H1 (cell line): Measurements from ENCODE around the gene ADNP2. TPM values are rescaled to one million over a fixed set of nuclear protein-coding genes. Genes with fewer than 3 reads are reported as not detected.

Source experiments
- CTCF ChIA-PET: fragments of 300-600 bp; sonication (Branson Sonifier 250); formaldehyde crosslinking; loops from one replicate; lab custom pipeline; 2021; ENCODE audit not compliant: partially characterized antibody; lab: Charles Lee
- POLR2A ChIA-PET: fragments of 300-600 bp; sonication (Branson Sonifier 250); formaldehyde crosslinking; loops from one replicate; lab custom pipeline; 2021; ENCODE audit warnings: inconsistent platforms; ENCODE audit not compliant: partially characterized antibody; lab: Charles Lee
- DNase-seq, 2 experiments: peaks; one replicate each; pipeline versions ENCODE4 v3.0.0 to v3.0.0-alpha.2; 2010 to 2022; ENCODE audit warnings: low spot score in 2 of 2, low read depth in 1 of 2, mixed read lengths in 1 of 2
- FAIRE-seq: peaks from 2 replicates; lab custom pipeline; 2011; peaks lifted over from hg19 to GRCh38; lab: Jason Lieb, UNC
- H2AFZ ChIP-seq: 2 replicates; pipeline ENCODE4 v1.8.1; 2012; ENCODE audit warnings: low read length, inconsistent platforms
- H2AK5ac ChIP-seq: 2 replicates; pipeline ENCODE4 v1.6.1; 2013; ENCODE audit warnings: low read depth, low read length
- H2BK120ac ChIP-seq: replicated peaks from 2 replicates; pipeline ENCODE3; 2013; ENCODE audit warnings: low read depth, low read length, inconsistent platforms
- H2BK12ac ChIP-seq: 2 replicates; pipeline ENCODE4 v1.6.1; 2013; ENCODE audit warnings: low read depth, low read length
- H2BK15ac ChIP-seq: 2 replicates; pipeline ENCODE4 v1.6.1; 2013; ENCODE audit warnings: low read length
- H2BK20ac ChIP-seq: 2 replicates; pipeline ENCODE4 v1.6.1; 2013; ENCODE audit warnings: low read length
- H2BK5ac ChIP-seq: 2 replicates; pipeline ENCODE4 v1.6.1; 2013; ENCODE audit warnings: low read depth, low read length
- H3K14ac ChIP-seq: 2 replicates; pipeline ENCODE4 v1.6.1; 2013; ENCODE audit warnings: inconsistent platforms; ENCODE audit not compliant: insufficient read length
- H3K18ac ChIP-seq: 2 replicates; pipeline ENCODE4 v1.6.1; 2013; ENCODE audit warnings: low read length; ENCODE audit errors: extremely low read depth
- H3K23ac ChIP-seq: 2 replicates; pipeline ENCODE4 v1.6.1; 2013; ENCODE audit warnings: inconsistent platforms; ENCODE audit not compliant: insufficient read length
- H3K23me2 ChIP-seq: 2 replicates; pipeline ENCODE4 v1.6.1; 2013; ENCODE audit warnings: low read depth, low read length
- H3K27ac ChIP-seq: 2 replicates; pipeline ENCODE4 v1.6.1; 2011; ENCODE audit warnings: low read depth, low read length, inconsistent platforms
- H3K27me3 ChIP-seq, 4 experiments: replicated peaks in 1 of 4; 1 replicate in 1 of 4; 2 replicates in 3 of 4; pipeline versions ENCODE4 v1.6.1 to v1.8.1; 2011 to 2013; ENCODE audit warnings: low read length in 3 of 4, mild to moderate bottlenecking in 3 of 4, inconsistent platforms in 2 of 4, mixed read lengths in 2 of 4, moderate library complexity in 1 of 4; ENCODE audit not compliant: control insufficient read depth in 3 of 4, insufficient read depth in 3 of 4; ENCODE audit errors: extremely low read depth in 1 of 4
- H3K36me3 ChIP-seq, 4 experiments: 2 replicates each; pipeline versions ENCODE4 v1.6.1 to v1.8.1; 2011 to 2013; ENCODE audit warnings: mild to moderate bottlenecking in 4 of 4, low read length in 3 of 4, moderate library complexity in 2 of 4, control low read depth in 1 of 4, inconsistent platforms in 1 of 4; ENCODE audit not compliant: insufficient read depth in 4 of 4, control insufficient read depth in 2 of 4
- H3K4ac ChIP-seq: replicated peaks from 2 replicates; pipeline ENCODE3; 2013; ENCODE audit warnings: low read length, low read depth, mixed read lengths, inconsistent platforms; ENCODE audit not compliant: insufficient read length
- H3K4me1 ChIP-seq, 4 experiments: replicated peaks in 1 of 4; 1 replicate in 1 of 4; 2 replicates in 3 of 4; pipeline versions ENCODE4 v1.6.1 to v1.8.1; 2011 to 2013; ENCODE audit warnings: low read length in 3 of 4, inconsistent platforms in 2 of 4, mixed read lengths in 1 of 4; ENCODE audit not compliant: insufficient read depth in 4 of 4, control insufficient read depth in 3 of 4
- H3K4me2 ChIP-seq, 2 experiments: 2 replicates each; pipeline versions ENCODE4 v1.6.1 to v1.8.1; 2011 to 2013; ENCODE audit warnings: low read depth in 2 of 2, low read length in 2 of 2, control low read depth in 1 of 2, inconsistent platforms in 1 of 2, mild to moderate bottlenecking in 1 of 2; ENCODE audit not compliant: insufficient read depth in 1 of 2
- H3K4me3 ChIP-seq, 4 experiments: fragments of 200-600, 300-600 bp in 1 of 4; sonication (generic), shearing (Covaris generic), sonication (Bioruptor Twin) in 1 of 4; 2 replicates each; pipeline versions ENCODE4 v1.5.1 to v1.8.1; 2011 to 2016; ENCODE audit warnings: low read length in 4 of 4, low read depth in 3 of 4, control low read depth in 2 of 4, inconsistent platforms in 2 of 4, mild to moderate bottlenecking in 2 of 4, mixed read lengths in 1 of 4, moderate library complexity in 1 of 4; ENCODE audit not compliant: insufficient read depth in 2 of 4; ENCODE audit errors: extremely low read depth in 1 of 4
- H3K56ac ChIP-seq: replicated peaks from 2 replicates; pipeline ENCODE3; 2013; ENCODE audit warnings: low read depth, mild to moderate bottlenecking, mixed read lengths, low read length, inconsistent platforms; ENCODE audit not compliant: insufficient read length
- H3K79me1 ChIP-seq: 2 replicates; pipeline ENCODE4 v1.6.1; 2013; ENCODE audit warnings: low read depth, low read length, control low read depth
- H3K79me2 ChIP-seq, 2 experiments: 2 replicates each; pipeline versions ENCODE4 v1.6.1 to v1.8.1; 2012 to 2013; ENCODE audit warnings: low read length in 2 of 2, mild to moderate bottlenecking in 2 of 2, inconsistent platforms in 1 of 2; ENCODE audit not compliant: insufficient read depth in 2 of 2, control insufficient read depth in 1 of 2
- H3K9ac ChIP-seq, 4 experiments: replicated peaks in 1 of 4; 1 replicate in 1 of 4; 2 replicates in 3 of 4; pipeline versions ENCODE4 v1.6.1 to v1.8.1; 2011 to 2013; ENCODE audit warnings: low read depth in 3 of 4, low read length in 3 of 4, control low read depth in 2 of 4, mild to moderate bottlenecking in 2 of 4, moderate library complexity in 2 of 4, inconsistent platforms in 1 of 4; ENCODE audit errors: extremely low read depth in 1 of 4
- H3K9me3 ChIP-seq, 2 experiments: 2 replicates each; pipeline versions ENCODE4 v1.6.1 to v1.8.1; 2012 to 2013; ENCODE audit warnings: mild to moderate bottlenecking in 2 of 2, moderate library complexity in 2 of 2, control low read depth in 1 of 2, inconsistent platforms in 1 of 2, low read depth in 1 of 2, low read length in 1 of 2, mixed read lengths in 1 of 2; ENCODE audit not compliant: insufficient read depth in 2 of 2
- H4K20me1 ChIP-seq, 2 experiments: replicated peaks in 1 of 2; 2 replicates each; pipeline versions ENCODE3 to v1.8.1; 2011 to 2013; ENCODE audit warnings: inconsistent platforms in 2 of 2, low read length in 2 of 2, mild to moderate bottlenecking in 1 of 2; ENCODE audit not compliant: insufficient read depth in 2 of 2, control insufficient read depth in 1 of 2
- H4K5ac ChIP-seq: 2 replicates; pipeline ENCODE4 v1.6.1; 2013; ENCODE audit warnings: low read length, low read depth, mixed read lengths, inconsistent platforms; ENCODE audit not compliant: insufficient read length
- H4K8ac ChIP-seq: 2 replicates; pipeline ENCODE4 v1.8.0; 2013; ENCODE audit warnings: mild to moderate bottlenecking, moderate library complexity, low read length, inconsistent platforms; ENCODE audit not compliant: insufficient read depth; ENCODE audit errors: extremely low read depth
- H4K91ac ChIP-seq: replicated peaks from 2 replicates; pipeline ENCODE3; 2013; ENCODE audit warnings: low read length, mixed read lengths, inconsistent platforms; ENCODE audit not compliant: insufficient read length
- ASH2L ChIP-seq: fragments of 200-600, 300-600 bp; sonication (generic); IDR thresholded peaks from one replicate; pipeline ENCODE4 v1.7.1; 2017; ENCODE audit warnings: low read length
- BRCA1 ChIP-seq: IDR thresholded peaks from 2 replicates; pipeline ENCODE4 v1.6.1; 2012; ENCODE audit warnings: low read depth, low read length, improper control_type of control experiment
- CBX5 ChIP-seq: fragments of 300-800, 300-1000 bp; sonication (generic); IDR thresholded peaks from 2 replicates; pipeline ENCODE4 v1.7.1; 2016; ENCODE audit warnings: antibody characterized with exemption, low read length, low read depth
- CEBPB ChIP-seq: IDR thresholded peaks from 2 replicates; pipeline ENCODE4 v1.6.1; 2012; ENCODE audit warnings: low read depth, low read length
- JUN ChIP-seq: IDR thresholded peaks from 2 replicates; pipeline ENCODE4 v1.6.1; 2011; ENCODE audit warnings: low read depth, mild to moderate bottlenecking, improper control_type of control experiment, low read length
- KDM4A ChIP-seq: IDR thresholded peaks from one replicate; pipeline ENCODE4 v1.7.1; 2012; ENCODE audit warnings: low read depth, mild to moderate bottlenecking, moderate library complexity, low read length, inconsistent platforms; ENCODE audit not compliant: severe bottlenecking
- KDM5A ChIP-seq: fragments of 200-600 bp; IDR thresholded peaks from 2 replicates; pipeline ENCODE4 v1.7.1; 2012; ENCODE audit warnings: mild to moderate bottlenecking, low read length, inconsistent platforms, mixed read lengths
- SP4 ChIP-seq: IDR thresholded peaks from 2 replicates; pipeline ENCODE4 v1.6.1; 2012; ENCODE audit warnings: low read length, inconsistent platforms
- SUZ12 ChIP-seq: fragments of 200-600 bp; sonication (generic); IDR thresholded peaks from 2 replicates; pipeline ENCODE4 v1.6.1; 2012; ENCODE audit warnings: mild to moderate bottlenecking, inconsistent platforms, low read length, moderate library complexity, mixed read lengths
- TAF1 ChIP-seq: IDR thresholded peaks from 2 replicates; pipeline ENCODE4 v1.6.1; 2011; ENCODE audit warnings: mild to moderate bottlenecking, low read depth, low read length
- TAF7 ChIP-seq: optimal IDR thresholded peaks from 2 replicates; pipeline ENCODE3; 2011; ENCODE audit warnings: low read depth, mild to moderate bottlenecking, inconsistent platforms, low read length, moderate library complexity, borderline replicate concordance
- TBP ChIP-seq: IDR thresholded peaks from 2 replicates; pipeline ENCODE4 v1.6.1; 2011; ENCODE audit warnings: low read depth, low read length, improper control_type of control experiment
- WGBS, 2 experiments: shearing (Covaris generic) in 1 of 2; methylation state at CpG; one replicate each; pipeline versions ENCODE4 v1.1.6 to v1.1.7; 2013 to 2015; ENCODE audit warnings: low lambda C conversion rate in 2 of 2, mixed read lengths in 2 of 2, inconsistent platforms in 1 of 2, low coverage in 1 of 2, missing lambda C conversion rate in 1 of 2; ENCODE audit not compliant: insufficient replicate concordance in 2 of 2, insufficient coverage in 1 of 2, insufficient read length in 1 of 2; ENCODE audit errors: extremely low coverage in 1 of 2, missing lambda C conversion rate in 1 of 2; 5-methylcytosine and 5-hydroxymethylcytosine counted together
- polyA plus RNA-seq, 7 experiments: library from polyadenylated mRNA; depleted of rRNA in 3 of 7; stranded (reverse) in 5 of 7; unstranded in 2 of 7; fragments of >200 nt in 5 of 7; fragments of 200-250 nt in 2 of 7; gene quantifications; 1 replicate in 5 of 7; 2 replicates in 1 of 7; 4 replicates in 1 of 7; pipeline versions ENCODE4 v1.2.1 to v1.2.3, GENCODE V29; 2011 to 2013; ENCODE audit warnings: missing spikeins in 2 of 7, mixed read lengths in 2 of 7
- total RNA-seq: library from RNA; stranded (reverse); fragmentation: NEBNext Ultra II Directional; extraction: Animal tissue kit (Norgen Biotek cat#: 25700); gene quantifications from 2 replicates; pipeline ENCODE4 v1.2.1, GENCODE V29; 2021

ADNP2 gene
- total and polyA plus RNA-seq, 2 of the 8 experiments (the other 6 are each of a cell fraction or from before 2014, with no cell fraction given), result 25.1 to 61.6 TPM

GRCh38 chr18:80077873-80078272, 31.2 kb upstream of the ADNP2 start:
- H2BK5ac ChIP-seq, result no peak overlapping the region
- H4K5ac ChIP-seq, result no peak overlapping the region
- no peak overlapping the region for H2BK12ac ChIP-seq
- H3K27ac ChIP-seq, result no peak overlapping the region
- no peaks in the 10 kb centered on the region for H3K23me2 ChIP-seq
- H2AFZ ChIP-seq, result no peak overlapping the region
- H3K4me3 ChIP-seq, result no peak overlapping the region
- TF ChIP-seq TAF7 (no peak), SP4 (no peak), SUZ12 (no peak), CEBPB (no peak), TAF1 (no peak), CBX5 (no peak), JUN (no peak), KDM5A (no peak), TBP (no peak), BRCA1 (no peak), KDM4A (no peak), ASH2L (no peak)
- H2BK120ac ChIP-seq, result no peak overlapping the region
- no peak overlapping the region for H3K4me2 ChIP-seq
- CTCF ChIA-PET, result interaction anchor here (0.8 to 1.3 kb wide), 3 partner anchors 9 to 179 kb away, joined by 3 to 5 read pairs (median 3); no protein-coding TSS in a partner anchor
- H3K79me2 ChIP-seq, result no peaks in the 10 kb centered on the region
- no peak overlapping the region for H3K56ac ChIP-seq
- no peak overlapping the region for H3K9ac ChIP-seq
- H2AK5ac ChIP-seq, result no peak overlapping the region
- H3K79me1 ChIP-seq, result no peaks in the 10 kb centered on the region
- H3K14ac ChIP-seq, result no peak overlapping the region
- no peak overlapping the region for H2BK20ac ChIP-seq
- 94% methylated on average over 20 of the region's 21 CpGs; no CpG with 5 or more reads in 1 of the 2 experiments for WGBS, 2 experiments
- no peak overlapping the region for H3K23ac ChIP-seq
- DNase-seq (no peak), FAIRE-seq (no peak)
- H3K4ac ChIP-seq, result no peak overlapping the region
- H3K36me3 ChIP-seq, result no peaks in the 10 kb centered on the region
- no peak overlapping the region for H2BK15ac ChIP-seq
- H3K4me1 ChIP-seq, result no peaks in the 10 kb centered on the region
- no peak overlapping the region for H3K18ac ChIP-seq
- POLR2A ChIA-PET, result interaction anchor here (0.6 kb wide), 1 partner anchor 90 kb away, joined by 3 read pairs; no protein-coding TSS in a partner anchor
- H4K20me1 ChIP-seq, result no peaks in the 10 kb centered on the region
- H4K91ac ChIP-seq, result no peak overlapping the region
- H3K27me3 ChIP-seq, result no peaks in the 10 kb centered on the region
- H3K9me3 ChIP-seq, result peaks cover 0 to 28% of the 10 kb centered on the region in 2 experiments; a peak in 2 of 4 replicates
- no peak overlapping the region; the same call in 1 of the 2 replicates for H4K8ac ChIP-seq
